GM04504 (cell line): ENCODE measurements around the gene BHLHE40.
"Not testable (repeated sequence)": the region's sequence is repeated elsewhere in the genome, so short reads cannot be mapped to it uniquely, and the experiment has no call there.

Experiments
- DNase-seq: peaks from one replicate; pipeline ENCODE4 v3.0.0-alpha.2; 2012; ENCODE audit warnings: low read depth

The BHLHE40 gene

GRCh38 chr3:4961865-4962264, 17.4 kb upstream of the BHLHE40 start:
- DNase-seq: not testable (repeated sequence)

DNA sequence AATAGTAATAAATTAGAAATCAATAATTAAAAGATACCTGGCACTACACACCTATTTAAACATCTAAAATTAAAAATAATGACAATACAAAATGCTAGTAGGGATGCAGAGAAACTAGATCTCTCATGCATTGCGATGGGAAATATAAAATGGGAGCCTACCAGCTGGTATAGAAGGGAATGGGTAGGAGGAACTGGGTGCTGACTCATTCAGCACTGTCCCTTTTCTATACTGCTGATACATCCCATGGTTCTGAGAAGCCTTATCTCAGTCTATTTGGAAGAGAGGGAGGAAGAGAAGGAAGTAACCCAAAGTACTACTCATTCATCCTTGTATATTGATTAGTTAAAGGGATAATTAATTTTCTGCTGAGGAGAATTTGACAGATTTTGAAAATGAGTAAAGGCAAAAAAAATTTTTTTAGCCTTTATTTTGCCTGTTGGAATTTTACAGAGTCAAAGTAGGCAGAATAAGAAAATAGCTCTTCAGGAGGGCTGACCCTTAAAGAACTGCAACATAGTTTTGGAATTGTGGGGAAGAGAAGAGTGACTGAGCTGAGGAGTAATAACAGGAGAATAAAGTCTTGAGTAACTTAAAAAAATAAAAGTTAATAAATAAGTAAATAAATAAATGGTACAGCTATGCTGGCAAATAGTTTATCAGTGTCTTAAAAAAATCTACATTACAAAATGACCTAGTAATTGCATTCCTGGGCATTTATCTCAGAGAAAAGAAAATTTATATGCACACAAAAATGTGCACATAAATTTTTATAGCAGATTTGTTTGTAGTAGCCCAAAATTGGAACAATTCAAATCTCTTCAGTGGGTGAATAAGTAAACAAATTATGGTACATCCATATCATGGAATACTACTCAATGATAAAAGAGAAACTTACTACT, 15.3 kb upstream of the BHLHE40 start:
- DNase-seq: no peak

- not testable (repeated sequence) for DNase-seq
Observed at GRCh38 chr3:4966006-4966405, 13.2 kb upstream of the BHLHE40 start.

- DNase-seq: not testable (repeated sequence)
Observed at GRCh38 chr3:4967683-4968082, 11.6 kb upstream of the BHLHE40 start.

GRCh38 chr3:4971437-4971836, 7.8 kb upstream of the BHLHE40 start:
- not testable (repeated sequence) for DNase-seq

GRCh38 chr3:4971838-4972237, 7.4 kb upstream of the BHLHE40 start:
- no peak for DNase-seq

GRCh38 chr3:4972652-4973643, 6.3 kb upstream of the BHLHE40 start:
- DNase-seq: no peak

- no peak for DNase-seq
Observed at GRCh38 chr3:4974154-4974553, 5.1 kb upstream of the BHLHE40 start.

GRCh38 chr3:4976109-4976508, 3.1 kb upstream of the BHLHE40 start:
- no peak for DNase-seq

DNA sequence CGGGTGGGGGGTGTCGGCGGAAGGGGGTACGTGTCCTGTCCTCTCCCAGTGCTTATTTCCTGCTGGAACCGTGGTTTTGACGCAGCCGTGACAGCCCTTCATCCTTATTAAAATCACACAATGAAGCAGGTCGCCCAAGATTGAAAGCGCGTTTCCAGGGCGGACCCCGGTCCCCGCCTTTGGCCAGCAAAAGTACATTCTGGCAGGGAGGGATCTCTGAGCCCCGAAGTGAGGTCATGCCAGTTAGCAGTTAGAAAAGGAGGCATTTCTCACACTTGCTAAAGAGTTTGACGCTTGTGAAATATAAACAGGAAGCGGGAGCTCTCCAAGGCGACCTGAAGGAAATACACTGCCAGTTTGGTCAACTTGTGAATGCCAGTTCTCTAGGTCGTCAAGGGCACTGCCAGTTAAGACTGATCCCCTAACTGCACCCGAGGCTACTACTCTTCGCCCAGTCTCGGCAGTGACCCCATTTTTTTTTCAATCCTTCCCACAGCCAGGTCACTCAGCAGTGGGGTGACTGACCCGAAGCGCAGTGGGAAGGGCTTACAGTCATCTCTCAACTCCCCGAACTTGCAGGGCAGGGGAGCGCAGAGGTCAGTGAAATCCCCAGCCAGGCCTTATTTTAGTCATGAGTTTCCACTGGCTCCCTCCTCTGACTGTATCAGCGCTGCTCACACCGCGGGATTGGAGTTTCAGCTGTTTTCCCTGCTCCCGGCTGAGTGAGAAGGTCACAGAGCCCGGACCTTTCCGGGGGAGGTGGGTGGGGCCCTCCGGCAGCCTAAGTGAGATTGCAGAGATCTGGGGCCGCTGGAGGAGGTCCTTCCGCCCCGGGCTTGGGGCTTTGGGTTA, 2.0 kb upstream of the BHLHE40 start:
- DNase-seq: no peak

DNA sequence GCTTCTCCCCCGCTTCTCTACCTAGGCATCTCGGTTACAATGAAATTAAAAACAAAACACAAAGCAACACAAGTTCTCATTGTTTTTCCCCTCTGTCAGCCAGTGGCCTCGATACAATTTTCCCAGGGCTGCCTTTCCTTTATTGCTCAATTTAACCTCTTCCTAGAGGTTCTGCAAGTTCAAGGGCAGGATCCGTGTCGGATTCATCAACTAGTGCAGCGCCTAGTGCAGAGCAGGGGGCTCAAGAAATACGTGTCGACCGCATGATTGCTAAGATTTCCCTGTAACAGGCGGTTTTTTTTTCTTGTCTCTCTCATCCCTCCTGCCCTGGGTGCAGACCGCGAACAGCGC, 1.4 kb upstream of the BHLHE40 start:
- no peak for DNase-seq

DNA sequence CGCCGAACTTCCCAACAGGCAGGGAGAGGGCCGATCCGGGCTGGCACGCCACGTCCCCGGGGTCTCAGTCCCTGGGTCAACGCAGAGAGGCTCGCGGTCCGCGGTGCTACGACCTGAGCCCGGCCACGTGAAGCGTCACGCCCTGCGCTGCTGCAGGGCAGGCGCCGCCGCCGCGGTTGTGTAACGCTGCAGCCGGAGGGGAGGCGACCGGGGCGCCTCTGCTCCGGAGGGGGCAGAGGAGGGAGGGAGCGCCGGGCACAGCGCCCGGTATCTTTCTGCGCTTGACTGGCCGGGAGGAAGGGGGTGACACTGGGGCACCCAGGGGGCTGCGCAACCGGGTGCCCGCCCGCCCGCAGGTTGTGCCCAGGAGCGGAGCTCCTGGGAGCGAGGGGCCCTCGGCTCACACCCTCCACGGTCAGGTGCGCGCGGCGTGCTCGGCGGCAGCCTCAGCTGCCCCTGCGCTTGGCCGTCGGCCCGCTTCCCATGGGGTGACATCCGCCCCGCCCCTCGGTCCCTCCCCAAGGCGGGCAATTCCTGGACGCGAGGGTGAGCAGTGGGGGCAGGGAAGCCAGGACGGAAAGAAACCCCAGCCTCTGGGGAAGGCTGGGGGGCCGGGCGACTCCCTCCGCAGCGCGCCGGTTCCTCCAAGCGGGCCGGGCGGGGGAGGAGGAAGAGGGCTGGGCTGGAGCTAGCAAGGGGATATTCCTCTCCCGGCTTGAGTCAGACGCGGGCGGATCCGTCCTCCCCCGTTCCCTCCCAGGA, 852 bp upstream of the BHLHE40 start:
- DNase-seq: peak; percentile 94

DNA sequence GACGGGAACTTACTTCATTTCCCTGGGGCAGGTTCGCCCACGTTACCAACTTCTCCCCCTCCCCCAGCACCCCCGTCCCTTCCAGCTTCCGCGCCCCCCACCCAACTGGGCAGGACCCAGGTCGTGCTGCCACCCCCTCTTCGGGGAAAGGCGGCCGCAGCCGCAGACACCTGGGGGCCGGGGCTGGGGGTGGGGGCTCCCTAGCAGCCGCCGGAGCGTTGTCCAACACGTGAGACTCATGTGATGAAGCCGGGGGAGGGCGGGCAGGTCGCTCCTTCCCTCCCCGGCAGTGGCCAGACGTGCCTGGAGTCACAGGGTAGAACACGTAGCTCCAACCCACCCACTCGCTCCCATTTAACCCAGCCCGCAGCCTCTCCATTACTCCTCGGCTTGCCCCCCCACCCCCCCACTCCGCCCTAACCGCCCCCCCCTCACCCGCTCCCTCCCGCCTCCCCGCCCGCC, 240 bp upstream of the BHLHE40 start:
- DNase-seq: peak; percentile 93

DNA sequence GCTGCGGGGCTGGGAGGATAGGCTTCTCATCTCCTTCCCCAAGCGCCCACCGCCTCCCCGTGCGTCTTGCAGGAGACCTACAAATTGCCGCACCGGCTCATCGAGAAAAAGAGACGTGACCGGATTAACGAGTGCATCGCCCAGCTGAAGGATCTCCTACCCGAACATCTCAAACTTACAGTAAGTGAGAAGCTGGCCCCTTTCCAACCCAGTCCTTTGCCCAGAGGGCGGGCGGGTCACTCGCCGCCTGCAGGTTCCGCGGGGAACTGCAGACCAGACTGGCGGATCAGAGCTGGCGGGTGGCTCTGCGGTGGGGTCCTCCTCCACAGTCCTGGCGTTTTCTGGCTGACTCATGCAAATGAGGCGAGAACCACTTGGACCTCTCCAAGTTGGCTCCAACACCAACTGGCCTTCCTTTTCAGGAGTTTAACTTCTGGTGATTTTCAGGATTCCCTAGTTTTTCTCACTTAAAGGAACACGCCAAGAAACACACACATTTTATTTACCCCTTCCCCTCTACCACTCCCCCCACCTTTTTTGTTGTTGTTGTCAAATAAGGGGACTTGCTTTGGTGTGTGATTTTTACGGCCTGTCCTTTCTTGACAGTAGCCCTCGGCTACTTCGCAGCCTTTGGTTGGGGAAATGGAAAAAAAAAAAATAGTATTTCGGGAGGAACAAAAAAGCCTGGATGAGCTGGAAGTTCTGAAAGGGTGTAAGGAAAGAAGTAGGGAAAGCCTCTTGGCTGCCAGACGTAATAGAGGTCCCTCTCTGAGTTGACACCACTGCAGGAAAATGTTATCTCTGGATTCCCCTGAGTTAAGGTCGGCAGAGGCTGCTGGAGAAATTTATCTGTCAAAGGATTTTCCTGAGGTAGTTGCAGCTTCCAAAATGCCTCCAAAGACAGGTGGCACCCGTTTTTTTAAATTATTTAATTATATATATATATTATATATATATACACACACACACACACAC, 1.3 kb downstream of the BHLHE40 start:
- peak; percentile 90 for DNase-seq

DNA sequence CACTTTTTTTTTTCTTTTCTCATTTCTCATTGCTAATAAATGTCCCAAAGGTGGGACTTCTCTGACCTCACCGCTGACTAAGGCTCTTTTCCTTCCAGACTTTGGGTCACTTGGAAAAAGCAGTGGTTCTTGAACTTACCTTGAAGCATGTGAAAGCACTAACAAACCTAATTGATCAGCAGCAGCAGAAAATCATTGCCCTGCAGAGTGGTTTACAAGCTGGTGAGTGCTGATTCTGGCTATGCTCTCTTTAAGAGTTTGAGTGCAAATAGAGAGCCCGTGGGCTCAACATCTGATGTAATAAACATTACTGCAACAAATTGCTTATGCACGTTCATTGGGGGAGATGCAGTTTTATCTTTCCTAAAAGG, 2.0 kb downstream of the BHLHE40 start:
- no peak for DNase-seq

DNA sequence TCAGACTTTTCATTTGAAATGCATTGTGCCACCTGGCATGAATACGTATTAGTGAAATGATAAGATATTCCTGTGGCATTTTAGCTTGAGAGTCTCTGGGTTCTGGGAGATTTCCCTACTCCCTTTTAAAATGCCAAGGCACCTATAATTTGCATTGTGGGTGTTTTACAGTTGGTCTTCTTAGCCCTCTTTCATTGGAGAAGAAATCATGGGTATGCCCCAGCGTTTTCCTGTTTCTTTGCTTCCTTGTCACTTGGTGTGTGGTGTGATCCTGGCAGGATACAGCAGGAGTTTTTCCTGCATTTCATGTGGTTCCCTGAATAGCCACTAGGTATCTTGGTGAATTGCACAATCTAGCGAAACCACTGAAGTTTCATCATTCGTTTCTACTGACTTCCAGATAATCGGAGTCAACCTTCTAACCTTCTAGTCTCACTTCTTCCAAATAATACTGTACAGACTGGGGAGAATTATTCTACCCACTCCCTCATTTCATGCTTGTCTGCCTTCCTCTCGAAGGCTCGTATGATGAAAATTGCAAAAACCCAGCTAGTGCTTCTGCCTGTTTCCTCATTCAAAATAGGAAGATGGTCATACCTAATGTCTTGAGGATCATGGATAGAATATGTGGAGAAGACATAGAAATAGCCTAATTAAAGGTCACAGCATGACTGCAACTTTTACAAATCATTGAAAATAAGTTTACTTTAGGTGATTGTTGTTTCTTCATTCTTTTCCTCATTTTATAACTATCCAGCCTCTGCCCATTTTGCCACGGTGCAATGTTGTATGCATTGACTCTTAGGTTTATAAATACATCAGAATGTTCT, 2.6 kb downstream of the BHLHE40 start:
- DNase-seq: no peak

GRCh38 chr3:4982773-4983738, 3.8 kb downstream of the BHLHE40 start:
- no peak for DNase-seq
